A549 (cell line): Measurements from ENCODE around the gene ATP5PO. TPM values are rescaled to one million over a fixed set of nuclear protein-coding genes. Genes with fewer than 3 reads are reported as not detected.
A peak's percentile ranks its signal among the peaks of the same experiment; 100 is the strongest.
"Not testable (repeated sequence)": the region's sequence is repeated elsewhere in the genome, so short reads cannot be mapped to it uniquely, and the experiment has no call there.

ENCODE experiments used
- ATAC-seq, 2 experiments: fragments of 200-7000 bp in 1 of 2; fragments of >200 bp in 1 of 2; cut with Nextera tagmentation in 1 of 2; cut with Tn5 transposase in 1 of 2; 3 replicates each; pipeline versions ENCODE4 v1.8.0 to v1.9.1; 2018 to 2020; ENCODE audit warnings: mild to moderate bottlenecking in 1 of 2, moderate library complexity in 1 of 2
- CTCF ChIA-PET: fragments of 300-600 bp; sonication (Branson Sonifier 250); formaldehyde crosslinking; extraction: SDS; loops from one replicate; lab custom pipeline; 2021; ENCODE audit warnings: antibody characterized with exemption, inconsistent platforms; lab: Yijun Ruan, JAX
- POLR2A ChIA-PET: fragments of 350-600 bp; formaldehyde crosslinking; extraction: SDS; loops from one replicate; lab custom pipeline; 2021; ENCODE audit warnings: antibody characterized with exemption, inconsistent platforms; lab: Yijun Ruan, JAX
- DNase-seq, 2 experiments: peaks; one replicate each; pipeline versions ENCODE4 v3.0.0 to v3.0.0-alpha.2; 2011 to 2016; ENCODE audit warnings: low read depth in 1 of 2, low spot score in 1 of 2
- FAIRE-seq: peaks from 2 replicates; lab custom pipeline; 2011; peaks lifted over from hg19 to GRCh38; lab: Jason Lieb, UNC
- H3K27ac ChIP-seq, 2 experiments: fragments of >200 bp; sonication (Bioruptor Twin); formaldehyde crosslinking; 3 replicates each; pipeline ENCODE4 v1.5.1; 2016 to 2017
- H3K4me1 ChIP-seq: fragments of >200 bp; sonication (Bioruptor Twin); formaldehyde crosslinking; 3 replicates; pipeline ENCODE4 v1.6.1; 2016
- H3K4me2 ChIP-seq: fragments of >200 bp; sonication (Bioruptor Twin); formaldehyde crosslinking; 3 replicates; pipeline ENCODE4 v1.6.1; 2016
- H3K4me3 ChIP-seq: fragments of >200 bp; sonication (Bioruptor Twin); formaldehyde crosslinking; 3 replicates; pipeline ENCODE4 v1.5.1; 2016
- H3K9me3 ChIP-seq: fragments of >200 bp; sonication (Bioruptor Twin); formaldehyde crosslinking; 3 replicates; pipeline ENCODE4 v1.6.1; 2016
- BHLHE40 ChIP-seq: IDR thresholded peaks from 2 replicates; pipeline ENCODE4 v1.6.1; 2012; ENCODE audit warnings: low read depth, low read length, inconsistent platforms
- CBX8 ChIP-seq: fragments of 200-600 bp; sonication (generic); IDR thresholded peaks from 2 replicates; pipeline ENCODE4 v1.6.1; 2016
- CEBPB ChIP-seq, 2 experiments: fragments of >200 bp in 1 of 2; sonication (Bioruptor Twin) in 1 of 2; formaldehyde crosslinking in 1 of 2; IDR thresholded peaks; 2 replicates each; pipeline ENCODE4 v1.6.1; 2012 to 2016
- EHF ChIP-seq: fragments of 250-450 bp; sonication (Bioruptor Pico); IDR thresholded peaks from 2 replicates; pipeline ENCODE4 v1.5.0; 2020; ENCODE audit warnings: mild to moderate bottlenecking
- EP300 ChIP-seq, 2 experiments: fragments of >200 bp; sonication (Bioruptor Twin); formaldehyde crosslinking; IDR thresholded peaks; 2 replicates in 1 of 2; 3 replicates in 1 of 2; pipeline ENCODE4 v1.6.1; 2016 to 2017
- FOSB ChIP-seq: fragments of 250-450 bp; sonication (Bioruptor Pico); IDR thresholded peaks from 2 replicates; pipeline ENCODE4 v1.5.0; 2020; ENCODE audit warnings: mild to moderate bottlenecking, moderate library complexity
- FOXS1 ChIP-seq: fragments of 250-450 bp; sonication (Bioruptor Pico); IDR thresholded peaks from 2 replicates; pipeline ENCODE4 v1.5.0; 2020; ENCODE audit warnings: mild to moderate bottlenecking, moderate library complexity
- GATA3 ChIP-seq: IDR thresholded peaks from 2 replicates; pipeline ENCODE4 v1.6.1; 2012; ENCODE audit warnings: borderline replicate concordance
- HOXA7 ChIP-seq: fragments of 250-450 bp; sonication (Bioruptor Pico); IDR thresholded peaks from 2 replicates; pipeline ENCODE4 v1.5.0; 2020; ENCODE audit warnings: mild to moderate bottlenecking, moderate library complexity
- HOXB13 ChIP-seq: fragments of 250-450 bp; sonication (Bioruptor Pico); IDR thresholded peaks from 2 replicates; pipeline ENCODE4 v1.5.0; 2020; ENCODE audit warnings: low read depth, mild to moderate bottlenecking, moderate library complexity
- HOXB5 ChIP-seq: fragments of 250-450 bp; sonication (Bioruptor Pico); IDR thresholded peaks from 2 replicates; pipeline ENCODE4 v1.5.0; 2020; ENCODE audit warnings: mild to moderate bottlenecking, moderate library complexity
- JUN ChIP-seq, 2 experiments: fragments of >200 bp; sonication (Bioruptor Twin); formaldehyde crosslinking; IDR thresholded peaks; 2 replicates in 1 of 2; 3 replicates in 1 of 2; pipeline ENCODE4 v1.6.1; 2016 to 2017
- KDM5A ChIP-seq: fragments of 200-600 bp; sonication (generic); IDR thresholded peaks from 2 replicates; pipeline ENCODE4 v1.6.1; 2016; ENCODE audit warnings: antibody characterized with exemption, mild to moderate bottlenecking
- MAFK ChIP-seq: fragments of 450-650 bp; IDR thresholded peaks from 2 replicates; pipeline ENCODE4 v1.6.1; 2014; ENCODE audit not compliant: partially characterized antibody
- MAZ ChIP-seq: fragments of 150-350 bp; IDR thresholded peaks from 2 replicates; pipeline ENCODE4 v1.6.1; 2014; ENCODE audit warnings: antibody characterized with exemption, low read depth, low read length, borderline replicate concordance
- NPAS2 ChIP-seq: fragments of 250-450 bp; sonication (Bioruptor Pico); IDR thresholded peaks from 2 replicates; pipeline ENCODE4 v1.8.0; 2022; ENCODE audit warnings: mild to moderate bottlenecking, moderate library complexity, borderline replicate concordance
- PHF8 ChIP-seq: fragments of 200-600 bp; sonication (generic); IDR thresholded peaks from 2 replicates; pipeline ENCODE4 v1.6.1; 2016; ENCODE audit warnings: low read depth, mild to moderate bottlenecking, antibody characterized with exemption, moderate library complexity, borderline replicate concordance
- POLR2A ChIP-seq: IDR thresholded peaks from 2 replicates; pipeline ENCODE4 v1.6.1; 2012; ENCODE audit warnings: mild to moderate bottlenecking, low read length
- POLR2AphosphoS2 ChIP-seq: conservative IDR thresholded peaks from 2 replicates; pipeline ENCODE4 v1.6.1; 2012; ENCODE audit warnings: low read length, improper control_type of control experiment, inconsistent platforms
- RCOR1 ChIP-seq: fragments of 150-350 bp; IDR thresholded peaks from 2 replicates; pipeline ENCODE4 v1.6.1; 2014; ENCODE audit warnings: antibody characterized with exemption, low read length, low read depth
- RFX5 ChIP-seq: fragments of 450-650 bp; IDR thresholded peaks from 2 replicates; pipeline ENCODE4 v1.7.1; 2014; ENCODE audit warnings: antibody characterized with exemption, mild to moderate bottlenecking, moderate library complexity
- WGBS: methylation state at CpG from one replicate; pipeline ENCODE4 v1.1.6; 2017; ENCODE audit errors: missing lambda C conversion rate; 5-methylcytosine and 5-hydroxymethylcytosine counted together
- polyA plus RNA-seq, 4 experiments: library from polyadenylated mRNA; depleted of rRNA in 3 of 4; stranded (reverse); fragments of >200 nt; fragmentation: RNase III in 1 of 4; extraction: RNeasy Plus Mini Kit Qiagen cat#74134 plus additional on column Dnase treatment in 1 of 4; gene quantifications; 2 replicates in 3 of 4; 3 replicates in 1 of 4; pipeline ENCODE4 v1.2.3, GENCODE V29; 2011 to 2017
- TF ChIP-seq, protein P1 (sequence below): IDR thresholded peaks from 2 replicates; pipeline ENCODE4 v1.6.1; 2012
- TF ChIP-seq, protein P2 (sequence below): IDR thresholded peaks from 2 replicates; pipeline ENCODE4 v1.6.1; 2012; ENCODE audit warnings: low read depth, borderline replicate concordance

Gene ATP5PO
- polyA plus RNA-seq, 2 of the 4 experiments (the other 2 are of a cell fraction) = 143 to 252 TPM

DNA sequence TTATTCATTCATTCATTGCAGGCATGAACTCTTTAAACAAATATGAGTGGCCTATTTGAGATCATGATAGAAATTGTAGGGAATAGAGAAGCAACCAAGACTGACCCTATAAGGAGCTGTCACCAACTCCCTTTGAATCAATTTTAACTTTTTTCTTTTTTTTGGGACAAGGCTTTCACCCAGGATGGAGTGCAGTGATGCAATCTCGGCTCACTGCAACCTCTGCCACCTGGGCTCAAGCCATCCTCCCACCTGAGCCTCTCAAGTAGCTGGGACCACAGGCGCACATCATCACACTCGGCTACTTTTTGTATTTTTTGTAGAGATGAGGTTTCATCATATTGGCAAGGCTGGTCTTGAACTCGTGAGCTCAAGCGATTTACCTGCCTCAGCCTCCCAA, 17.1 kb upstream of the ATP5PO start (continued):
- TF ChIP-seq, protein P1, sequence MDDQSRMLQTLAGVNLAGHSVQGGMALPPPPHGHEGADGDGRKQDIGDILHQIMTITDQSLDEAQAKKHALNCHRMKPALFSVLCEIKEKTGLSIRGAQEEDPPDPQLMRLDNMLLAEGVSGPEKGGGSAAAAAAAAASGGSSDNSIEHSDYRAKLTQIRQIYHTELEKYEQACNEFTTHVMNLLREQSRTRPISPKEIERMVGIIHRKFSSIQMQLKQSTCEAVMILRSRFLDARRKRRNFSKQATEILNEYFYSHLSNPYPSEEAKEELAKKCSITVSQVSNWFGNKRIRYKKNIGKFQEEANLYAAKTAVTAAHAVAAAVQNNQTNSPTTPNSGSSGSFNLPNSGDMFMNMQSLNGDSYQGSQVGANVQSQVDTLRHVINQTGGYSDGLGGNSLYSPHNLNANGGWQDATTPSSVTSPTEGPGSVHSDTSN = no peak
- no peak for TF ChIP-seq HOXB5 (CRISPR knock-in tag)

DNA sequence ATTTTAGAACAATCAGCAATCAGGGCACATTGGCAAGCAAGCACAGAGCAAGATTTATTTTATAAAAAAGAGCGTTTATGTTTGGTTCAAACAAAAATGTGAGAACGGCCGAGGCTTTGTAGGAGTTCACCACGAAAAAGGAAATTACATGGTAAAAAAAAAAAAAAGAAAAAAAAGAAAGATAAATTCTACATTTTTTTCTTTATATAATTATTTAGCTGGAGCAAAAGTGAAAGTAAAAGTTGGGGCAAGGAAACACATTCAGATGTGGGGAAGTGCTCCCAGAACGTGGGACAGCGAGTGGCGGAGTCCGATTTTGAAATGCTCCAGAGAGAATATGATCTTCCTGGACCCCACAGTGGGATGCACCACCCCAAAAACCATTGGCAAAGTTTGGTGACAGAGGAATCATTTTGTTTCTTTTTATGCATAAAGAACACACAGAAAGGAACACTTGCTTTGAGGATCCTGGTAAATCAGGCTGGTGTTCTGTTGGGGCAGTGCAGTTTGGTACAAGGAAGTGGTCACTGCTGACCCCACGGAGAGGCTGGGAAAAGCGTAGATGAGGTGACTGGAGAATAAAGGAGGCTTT, 16.3 kb upstream of the ATP5PO start:
- no peak overlapping the region for H3K4me3 ChIP-seq
- ChIA-PET CTCF (interaction anchor here (6.0 kb wide), 1 partner anchor 8 kb away, joined by 42 read pairs; no protein-coding TSS in a partner anchor), POLR2A (no interaction called here)
- H3K4me2 ChIP-seq = no peak overlapping the region
- 90% methylated on average over 10 of the region's 10 CpGs for WGBS
- no peak for FAIRE-seq
- H3K4me1 ChIP-seq = no peaks in the 10 kb centered on the region
- ATAC-seq = no peak
- H3K9me3 ChIP-seq = no peaks in the 10 kb centered on the region
- no peak for DNase-seq
- H3K27ac ChIP-seq = no peak overlapping the region
- TF ChIP-seq NPAS2 (CRISPR knock-in tag) (no peak), JUN (IDR thresholded peaks at IDR 0.05) (no peak), KDM5A (no peak), MAFK (no peak), BHLHE40 (no peak)
- TF ChIP-seq, protein P2, sequence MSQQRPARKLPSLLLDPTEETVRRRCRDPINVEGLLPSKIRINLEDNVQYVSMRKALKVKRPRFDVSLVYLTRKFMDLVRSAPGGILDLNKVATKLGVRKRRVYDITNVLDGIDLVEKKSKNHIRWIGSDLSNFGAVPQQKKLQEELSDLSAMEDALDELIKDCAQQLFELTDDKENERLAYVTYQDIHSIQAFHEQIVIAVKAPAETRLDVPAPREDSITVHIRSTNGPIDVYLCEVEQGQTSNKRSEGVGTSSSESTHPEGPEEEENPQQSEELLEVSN = no peak
- TF ChIP-seq, protein P1 = no peak

DNA sequence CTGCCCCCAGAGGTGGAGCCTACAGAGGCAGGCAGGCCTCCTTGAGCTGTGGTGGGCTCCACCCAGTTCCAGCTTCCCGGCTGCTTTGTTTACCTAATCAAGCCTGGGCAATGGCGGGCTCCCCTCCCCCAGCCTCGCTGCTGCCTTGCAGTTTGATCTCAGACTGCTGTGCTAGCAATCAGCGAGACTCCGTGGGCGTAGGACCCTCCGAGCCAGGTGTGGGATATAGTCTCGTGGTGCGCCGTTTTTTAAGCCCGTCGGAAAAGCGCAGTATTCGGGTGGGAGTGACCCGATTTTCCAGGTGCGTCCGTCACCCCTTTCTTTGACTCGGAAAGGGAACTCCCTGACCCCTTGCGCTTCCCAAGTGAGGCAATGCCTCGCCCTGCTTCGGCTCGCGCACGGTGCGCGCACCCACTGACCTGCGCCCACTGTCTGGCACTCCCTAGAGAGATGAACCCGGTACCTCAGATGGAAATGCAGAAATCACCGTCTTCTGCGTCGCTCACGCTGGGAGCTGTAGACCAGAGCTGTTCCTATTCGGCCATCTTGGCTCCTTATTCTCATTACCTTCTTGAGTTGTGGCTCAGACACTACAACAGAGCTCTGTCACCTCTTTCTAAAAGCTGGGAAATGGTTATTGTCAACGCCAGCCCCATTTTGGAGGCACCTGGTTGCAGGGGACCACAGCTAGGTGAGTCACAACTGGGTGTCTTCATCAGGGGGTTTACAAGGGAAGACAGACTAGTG, 15.6 kb upstream of the ATP5PO start:
- H3K27ac ChIP-seq, H3K9me3 ChIP-seq, H3K4me2 ChIP-seq, H3K4me3 ChIP-seq, H3K4me1 ChIP-seq, DNase-seq, CTCF ChIA-PET, POLR2A ChIA-PET, ATAC-seq, FAIRE-seq: not testable (repeated sequence)
- WGBS = 81% methylated on average over 7 of the region's 34 CpGs

DNA sequence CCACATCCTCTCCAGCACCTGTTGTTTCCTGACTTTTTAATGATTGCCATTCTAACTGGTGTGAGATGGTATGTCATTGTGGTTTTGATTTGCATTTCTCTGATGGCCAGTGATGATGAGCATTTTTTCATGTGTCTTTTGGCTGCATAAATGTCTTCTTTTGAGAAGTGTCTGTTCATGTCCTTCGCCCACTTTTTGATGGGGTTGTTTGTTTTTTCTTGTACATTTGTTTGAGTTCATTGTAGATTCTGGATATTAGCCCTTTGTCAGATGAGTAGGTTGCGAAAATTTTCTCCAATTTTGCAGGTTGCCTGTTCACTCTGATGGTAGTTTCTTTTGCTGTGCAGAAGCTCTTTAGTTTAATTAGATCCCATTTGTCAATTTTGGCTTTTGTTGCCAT, 10.6 kb upstream of the ATP5PO start:
- FAIRE-seq, POLR2A ChIA-PET, H3K4me2 ChIP-seq, CTCF ChIA-PET, H3K4me1 ChIP-seq, ATAC-seq, H3K4me3 ChIP-seq, H3K9me3 ChIP-seq, DNase-seq, H3K27ac ChIP-seq: not testable (repeated sequence)
- WGBS = 32% methylated on average over 2 of the region's 2 CpGs

DNA sequence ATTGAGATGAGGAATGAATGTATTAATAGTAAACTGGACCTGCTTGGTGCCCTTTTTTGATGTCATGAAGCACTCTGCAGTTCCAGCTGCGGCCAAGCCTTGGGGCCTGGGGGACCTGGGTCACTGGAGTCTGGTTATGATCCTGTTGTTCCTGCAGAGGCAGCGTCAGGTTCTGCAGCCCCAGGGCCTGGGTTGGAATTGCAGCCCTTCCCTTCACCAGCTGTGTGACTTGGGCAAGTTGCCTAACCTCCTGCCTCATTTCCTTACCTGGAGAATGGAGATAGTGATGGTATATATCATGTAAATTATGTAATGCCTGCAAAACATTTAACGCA, 9.1 kb upstream of the ATP5PO start:
- FAIRE-seq = no peak
- TF ChIP-seq POLR2A (no peak), RCOR1 (no peak), HOXA7 (CRISPR knock-in tag) (no peak), GATA3 (no peak), FOSB (CRISPR knock-in tag) (no peak), CBX8 (no peak), MAZ (no peak), RFX5 (no peak), HOXB13 (CRISPR knock-in tag) (no peak), EP300 (IDR thresholded peaks at IDR 0.05) (no peak), CEBPB (IDR thresholded peaks at IDR 0.05) (no peak), POLR2AphosphoS2 (no peak), BHLHE40 (no peak), EHF (no peak), PHF8 (no peak), FOXS1 (CRISPR knock-in tag) (no peak)
- TF ChIP-seq, protein P1 = no peak
- ChIA-PET CTCF (interaction anchor here (0.7 to 8.9 kb wide), 38 partner anchors 10 to 701 kb away, joined by 3 to 239 read pairs (median 5); partner anchors contain the start of gene ATP5PO), POLR2A (interaction anchor here (1.8 kb wide), 1 partner anchor 149 kb away, joined by 11 read pairs; the partner anchor contains the start of genes MRPS6 and SLC5A3)
- no peak for DNase-seq
- peak; percentile 40 to 70; a peak in 4 of 6 replicates for ATAC-seq
- no peak overlapping the region; a peak in 1 of 6 replicates for H3K27ac ChIP-seq
- H3K4me2 ChIP-seq = no peak overlapping the region
- no peak overlapping the region for H3K4me3 ChIP-seq
- 67% methylated on average over 3 of the region's 3 CpGs for WGBS
- no peaks in the 10 kb centered on the region for H3K9me3 ChIP-seq
- peaks cover 5% of the 10 kb centered on the region; the same call in 1 of the 3 replicates for H3K4me1 ChIP-seq
